Activated T-helper 1 cell treated with anti-CD3 and anti-CD28 coated beads, Interleukin-12 subunit alpha, Interleukin-12 subunit beta, Interleukin-2, Interleukin-4 antibody, amounts not matched to agents 30 ng/mL and 10 ng/mL and 1 ng/mL, durations not matched to agents 14 hours and 24 hours and 36 hours (primary cell): ENCODE measurements around the gene FAM50A. TPM values are rescaled to one million over a fixed set of nuclear protein-coding genes. Genes with fewer than 3 reads are reported as not detected.
A peak's percentile ranks its signal among the peaks of the same experiment; 100 is the strongest.

Source experiments
- DNase-seq: peaks from one replicate; pipeline ENCODE4 v3.0.0; 2021; ENCODE audit warnings: low spot score
- H3K27ac Mint-ChIP-seq: one replicate; pipeline ENCODE4 v1.8.0; 2021; ENCODE audit warnings: mild to moderate bottlenecking, mixed read lengths
- H3K27me3 Mint-ChIP-seq: one replicate; pipeline ENCODE4 v1.8.0; 2022; ENCODE audit warnings: mild to moderate bottlenecking, moderate library complexity, mixed read lengths; ENCODE audit not compliant: insufficient read depth
- H3K36me3 Mint-ChIP-seq: one replicate; pipeline ENCODE4 v1.8.0; 2021; ENCODE audit warnings: low read depth, mixed read lengths
- H3K4me1 Mint-ChIP-seq: one replicate; pipeline ENCODE4 v1.8.0; 2021; ENCODE audit warnings: low read depth, mixed read lengths
- H3K4me3 Mint-ChIP-seq: one replicate; pipeline ENCODE4 v1.8.0; 2021; ENCODE audit warnings: mild to moderate bottlenecking, moderate library complexity, mixed read lengths
- H3K9me3 Mint-ChIP-seq: one replicate; pipeline ENCODE4 v1.8.0; 2021; ENCODE audit warnings: mixed read lengths
- intact Hi-C: fragments of 100-400 bp; cut with micrococcal nuclease; formaldehyde crosslinking; loops from one replicate; pipeline ENCODE4 v1.15.1; 2024
- total RNA-seq: library from RNA; stranded (reverse); gene quantifications from 2 replicates; pipeline ENCODE4 v1.2.3, GENCODE V29; 2022

FAM50A gene
- total RNA-seq, 1 donor from 2014 or later = 95.4 TPM

- intact Hi-C loops = loop anchor here (1.0 to 5.0 kb wide), 9 partner anchors 11 to 552 kb away; partner anchors contain the start of genes ARHGAP4, FAM3A, FAM50A and G6PD
- peaks cover 10% of the 10 kb centered on the region for H3K36me3 Mint-ChIP-seq
- H3K4me3 Mint-ChIP-seq = peak within 1 kb of the TSS; percentile 88
- H3K27ac Mint-ChIP-seq = peak within 1 kb of the TSS; percentile 91
- DNase-seq = peak; percentile 93
- peaks cover 23% of the 10 kb centered on the region for H3K4me1 Mint-ChIP-seq
- H3K27me3 Mint-ChIP-seq = no peaks in the 10 kb centered on the region
- no peaks in the 10 kb centered on the region for H3K9me3 Mint-ChIP-seq
Observed at GRCh38 chrX:154478728-154479622, 35.0 kb downstream of the FAM50A start, which contains the start of gene LAGE3. TSS of gene LAGE3 (minus strand) at chrX:154479281. CDS start at chrX:154478915, 366 bp downstream.

- Mint-ChIP-seq H3K36me3 (peaks cover 6% of the 10 kb centered on the region), H3K27ac (no peak overlapping the region), H3K4me3 (no peak overlapping the region), H3K4me1 (peaks cover 17% of the 10 kb centered on the region), H3K27me3 (no peaks in the 10 kb centered on the region), H3K9me3 (no peaks in the 10 kb centered on the region)
- intact Hi-C loops = no loop called here
- no peak for DNase-seq
Observed at GRCh38 chrX:154481195-154481594, 37.3 kb downstream of the FAM50A start.

GRCh38 chrX:154481911-154482601 lies 38.1 kb downstream of the FAM50A start:
- Mint-ChIP-seq H3K4me1 (peaks cover 17% of the 10 kb centered on the region), H3K4me3 (peak overlapping the region; percentile 45), H3K27ac (peak overlapping the region; percentile 72), H3K27me3 (no peaks in the 10 kb centered on the region), H3K36me3 (peaks cover 6% of the 10 kb centered on the region), H3K9me3 (no peaks in the 10 kb centered on the region)
- intact Hi-C loops = no loop called here
- no peak for DNase-seq

GRCh38 chrX:154482786-154483185 lies 38.8 kb downstream of the FAM50A start:
- Mint-ChIP-seq H3K27ac (no peak overlapping the region), H3K9me3 (no peaks in the 10 kb centered on the region), H3K36me3 (peaks cover 7% of the 10 kb centered on the region), H3K4me3 (no peak overlapping the region), H3K27me3 (no peaks in the 10 kb centered on the region), H3K4me1 (peaks cover 11% of the 10 kb centered on the region)
- no peak for DNase-seq
- intact Hi-C loops = no loop called here

- no peaks in the 10 kb centered on the region for H3K27me3 Mint-ChIP-seq
- peaks cover 11% of the 10 kb centered on the region for H3K4me1 Mint-ChIP-seq
- H3K4me3 Mint-ChIP-seq = peak overlapping the region; percentile 7
- peaks cover 11% of the 10 kb centered on the region for H3K36me3 Mint-ChIP-seq
- no peak for DNase-seq
- H3K27ac Mint-ChIP-seq = no peak overlapping the region
- intact Hi-C loops = no loop called here
- H3K9me3 Mint-ChIP-seq = no peaks in the 10 kb centered on the region
Observed at GRCh38 chrX:154483325-154483724, 39.4 kb downstream of the FAM50A start.

GRCh38 chrX:154484255-154485149 lies 40.6 kb downstream of the FAM50A start:
- H3K27ac Mint-ChIP-seq = no peak overlapping the region
- peaks cover 13% of the 10 kb centered on the region for H3K4me1 Mint-ChIP-seq
- no peaks in the 10 kb centered on the region for H3K27me3 Mint-ChIP-seq
- no peaks in the 10 kb centered on the region for H3K9me3 Mint-ChIP-seq
- H3K36me3 Mint-ChIP-seq = peaks cover 11% of the 10 kb centered on the region
- DNase-seq = no peak
- peak overlapping the region; percentile 74 for H3K4me3 Mint-ChIP-seq
- intact Hi-C loops = no loop called here

GRCh38 chrX:154485150-154486051 lies 41.5 kb downstream of the FAM50A start:
- intact Hi-C loops = no loop called here
- no peak for DNase-seq
- Mint-ChIP-seq H3K36me3 (peaks cover 11% of the 10 kb centered on the region), H3K4me1 (peaks cover 14% of the 10 kb centered on the region), H3K27me3 (no peaks in the 10 kb centered on the region), H3K9me3 (no peaks in the 10 kb centered on the region), H3K27ac (peak overlapping the region; percentile 44), H3K4me3 (peak overlapping the region; percentile 74)

GRCh38 chrX:154486052-154486395 lies 42.1 kb downstream of the FAM50A start:
- no peaks in the 10 kb centered on the region for H3K9me3 Mint-ChIP-seq
- peak; percentile 28 for DNase-seq
- peaks cover 14% of the 10 kb centered on the region for H3K4me1 Mint-ChIP-seq
- H3K36me3 Mint-ChIP-seq = peaks cover 11% of the 10 kb centered on the region
- intact Hi-C loops = no loop called here
- no peak overlapping the region for H3K4me3 Mint-ChIP-seq
- H3K27me3 Mint-ChIP-seq = no peaks in the 10 kb centered on the region
- no peak overlapping the region for H3K27ac Mint-ChIP-seq

GRCh38 chrX:154486396-154487207 lies 42.7 kb downstream of the FAM50A start, which contains the start of gene UBL4A:
TSS of gene UBL4A (minus strand) at chrX:154486615. CDS start at chrX:154486584, 31 bp downstream.
- no peaks in the 10 kb centered on the region for H3K9me3 Mint-ChIP-seq
- H3K36me3 Mint-ChIP-seq = peaks cover 11% of the 10 kb centered on the region
- H3K27me3 Mint-ChIP-seq = no peaks in the 10 kb centered on the region
- peak within 1 kb of the TSS; percentile 85 for H3K4me3 Mint-ChIP-seq
- intact Hi-C loops = no loop called here
- peaks cover 14% of the 10 kb centered on the region for H3K4me1 Mint-ChIP-seq
- DNase-seq = peak; percentile 46
- peak within 1 kb of the TSS; percentile 68 for H3K27ac Mint-ChIP-seq

- intact Hi-C loops = no loop called here
- Mint-ChIP-seq H3K9me3 (no peaks in the 10 kb centered on the region), H3K4me1 (peaks cover 14% of the 10 kb centered on the region), H3K36me3 (peaks cover 11% of the 10 kb centered on the region), H3K27me3 (no peaks in the 10 kb centered on the region), H3K4me3 (peak overlapping the region; percentile 30), H3K27ac (no peak overlapping the region)
- DNase-seq = no peak
Observed at GRCh38 chrX:154487518-154488290, 43.8 kb downstream of the FAM50A start.
